GM12872 (cell line): ENCODE results near the gene ICAM5.

Experiments
- CTCF ChIP-seq: IDR thresholded peaks from 3 replicates; pipeline ENCODE4 v1.5.1; 2011; ENCODE audit warnings: low read depth, mild to moderate bottlenecking, low read length, moderate library complexity; ENCODE audit not compliant: insufficient read depth

The ICAM5 gene

GRCh38 chr19:10321874-10322835 is 32.4 kb downstream of the ICAM5 start:
- no peak for TF ChIP-seq CTCF

- no peak for TF ChIP-seq CTCF
Measured at GRCh38 chr19:10325732-10326131, 36.0 kb downstream of the ICAM5 start.

- TF ChIP-seq CTCF: no peak
Measured at GRCh38 chr19:10327793-10328192, 38.0 kb downstream of the ICAM5 start.

GRCh38 chr19:10328558-10329429 is 39.0 kb downstream of the ICAM5 start:
- no peak for TF ChIP-seq CTCF

GRCh38 chr19:10329555-10329954 is 39.8 kb downstream of the ICAM5 start:
- TF ChIP-seq CTCF: no peak

GRCh38 chr19:10332158-10332964 is 42.6 kb downstream of the ICAM5 start:
- TF ChIP-seq CTCF: no peak
